ENCODE results near the gene MBD5.

Gene MBD5

GRCh38 chr2:148021059-148021861 is at the start of gene MBD5:
TSS of gene MBD5 (plus strand) at chr2:148021091.
- Histone ChIP-seq H2AFZ (ENCODE audit: low read depth, low read length) (peak within 1 kb of the TSS; percentile 82), H3K27ac (ENCODE audit: low read length) (peak within 1 kb of the TSS; percentile 97), H3K4me3 (ENCODE audit: low read depth in 1 of 2, low read length in 2 of 2) (peak within 1 kb of the TSS; percentile 68 to 86), H3K79me2 (ENCODE audit: insufficient read depth, low read length) (peaks cover 89% of the 10 kb centered on the region), H3K27me3 (ENCODE audit: insufficient read depth, low read length, poor library complexity) (no peaks in the 10 kb centered on the region), H3K9ac (ENCODE audit: low read depth, low read length) (peak within 1 kb of the TSS; percentile 68), H4K20me1 (ENCODE audit: insufficient read depth, low read length) (peaks cover 6% of the 10 kb centered on the region; the same call in 1 of the 2 replicates), H3K4me1 (ENCODE audit: insufficient read depth, low read length) (peaks cover 53% of the 10 kb centered on the region), H3K4me2 (ENCODE audit: insufficient read depth, low read length) (peak within 1 kb of the TSS; percentile 81), H3K36me3 (ENCODE audit: insufficient read depth, low read length) (no peaks in the 10 kb centered on the region; the same call in 1 of the 2 replicates), H3K9me3 (ENCODE audit: insufficient read depth, low read length, severe bottlenecking) (no peaks in the 10 kb centered on the region)
- TF ChIP-seq CTCF (IDR thresholded peaks at IDR 0.05; ENCODE audit: borderline replicate concordance, extremely low read depth, low read length, poor library complexity, severe bottlenecking) (no peak), EZH2 (IDR thresholded peaks at IDR 0.05; ENCODE audit: borderline replicate concordance, low read depth, low read length, severe bottlenecking) (no peak)
- ATAC-seq (ENCODE audit: insufficient read depth, low read depth) (peak; percentile 52), DNase-seq (peak; percentile 77)

GRCh38 chr2:147976102-147976501 is 44.8 kb upstream of the MBD5 start:
- ATAC-seq (ENCODE audit: insufficient read depth, low read depth) (no peak), DNase-seq (no peak)
- TF ChIP-seq EZH2 (IDR thresholded peaks at IDR 0.05; ENCODE audit: borderline replicate concordance, low read depth, low read length, severe bottlenecking) (no peak), CTCF (IDR thresholded peaks at IDR 0.05; ENCODE audit: borderline replicate concordance, extremely low read depth, low read length, poor library complexity, severe bottlenecking) (no peak)
- H4K20me1 ChIP-seq (ENCODE audit: insufficient read depth, low read length): peaks cover 10% of the 10 kb centered on the region
- H3K4me1 ChIP-seq (ENCODE audit: insufficient read depth, low read length): no peaks in the 10 kb centered on the region
- H3K9ac ChIP-seq (ENCODE audit: low read depth, low read length): no peak overlapping the region
- H3K4me3 ChIP-seq (ENCODE audit: low read depth in 1 of 2, low read length in 2 of 2): no peak overlapping the region
- H3K36me3 ChIP-seq (ENCODE audit: insufficient read depth, low read length): no peaks in the 10 kb centered on the region
- no peak overlapping the region for H2AFZ ChIP-seq (ENCODE audit: low read depth, low read length)
- no peaks in the 10 kb centered on the region for H3K27me3 ChIP-seq (ENCODE audit: insufficient read depth, low read length, poor library complexity)
- H3K27ac ChIP-seq (ENCODE audit: low read length): no peak overlapping the region
- H3K9me3 ChIP-seq (ENCODE audit: insufficient read depth, low read length, severe bottlenecking): no peaks in the 10 kb centered on the region
- H3K79me2 ChIP-seq (ENCODE audit: insufficient read depth, low read length): peaks cover 49% of the 10 kb centered on the region
- H3K4me2 ChIP-seq (ENCODE audit: insufficient read depth, low read length): no peak overlapping the region

- DNase-seq (no peak), ATAC-seq (ENCODE audit: insufficient read depth, low read depth) (no peak)
- H3K4me2 ChIP-seq (ENCODE audit: insufficient read depth, low read length): no peak overlapping the region
- H3K4me1 ChIP-seq (ENCODE audit: insufficient read depth, low read length): no peaks in the 10 kb centered on the region
- no peak for TF ChIP-seq CTCF (IDR thresholded peaks at IDR 0.05; ENCODE audit: borderline replicate concordance, extremely low read depth, low read length, poor library complexity, severe bottlenecking)
- no peak for TF ChIP-seq EZH2 (IDR thresholded peaks at IDR 0.05; ENCODE audit: borderline replicate concordance, low read depth, low read length, severe bottlenecking)
- H3K27ac ChIP-seq (ENCODE audit: low read length): no peak overlapping the region
- H3K4me3 ChIP-seq (ENCODE audit: low read depth in 1 of 2, low read length in 2 of 2): no peak overlapping the region
- no peaks in the 10 kb centered on the region for H3K9me3 ChIP-seq (ENCODE audit: insufficient read depth, low read length, severe bottlenecking)
- no peak overlapping the region for H3K9ac ChIP-seq (ENCODE audit: low read depth, low read length)
- H3K79me2 ChIP-seq (ENCODE audit: insufficient read depth, low read length): peaks cover 51% of the 10 kb centered on the region
- no peaks in the 10 kb centered on the region for H3K27me3 ChIP-seq (ENCODE audit: insufficient read depth, low read length, poor library complexity)
- no peak overlapping the region for H2AFZ ChIP-seq (ENCODE audit: low read depth, low read length)
- H3K36me3 ChIP-seq (ENCODE audit: insufficient read depth, low read length): no peaks in the 10 kb centered on the region
- peaks cover 12% of the 10 kb centered on the region for H4K20me1 ChIP-seq (ENCODE audit: insufficient read depth, low read length)
Measured at GRCh38 chr2:147977679-147978078, 43.2 kb upstream of the MBD5 start.
